Measurements from ENCODE around the gene ELN.

The ELN gene

GRCh38 chr7:74002474-74003017 lies 25.4 kb upstream of the ELN start:
- peak; percentile 94 for DNase-seq (ENCODE audit: low read depth)
- TF ChIP-seq MAX (IDR thresholded peaks at IDR 0.05; ENCODE audit: low read depth, low read length) (peak; percentile 83), POLR2A (IDR thresholded peaks at IDR 0.05; ENCODE audit: extremely low read depth, insufficient read length) (peak; percentile 44), MYC (IDR thresholded peaks at IDR 0.05; ENCODE audit: low read depth, low read length) (peak; percentile 84), CTCF (IDR thresholded peaks at IDR 0.05; ENCODE audit: low read depth, low read length) (no peak)
- peak overlapping the region; percentile 1 for H3K4me3 ChIP-seq (ENCODE audit: low read depth, low read length)

GRCh38 chr7:74003621-74004020 lies 24.4 kb upstream of the ELN start:
- H3K4me3 ChIP-seq (ENCODE audit: low read depth, low read length): no peak overlapping the region
- peak; percentile 38; the same call in 1 of the 2 replicates for TF ChIP-seq MAX (IDR thresholded peaks at IDR 0.05; ENCODE audit: low read depth, low read length)
- TF ChIP-seq MYC (IDR thresholded peaks at IDR 0.05; ENCODE audit: low read depth, low read length): no peak
- TF ChIP-seq CTCF (IDR thresholded peaks at IDR 0.05; ENCODE audit: low read depth, low read length): no peak
- DNase-seq (ENCODE audit: low read depth): peak; percentile 52

- DNase-seq (ENCODE audit: low read depth): no peak
- no peak overlapping the region for H3K4me3 ChIP-seq (ENCODE audit: low read depth, low read length)
- no peak for TF ChIP-seq MAX (IDR thresholded peaks at IDR 0.05; ENCODE audit: low read depth, low read length)
- no peak for TF ChIP-seq POLR2A (IDR thresholded peaks at IDR 0.05; ENCODE audit: extremely low read depth, insufficient read length)
- TF ChIP-seq CTCF (IDR thresholded peaks at IDR 0.05; ENCODE audit: low read depth, low read length): no peak
- no peak for TF ChIP-seq MYC (IDR thresholded peaks at IDR 0.05; ENCODE audit: low read depth, low read length)
Measured at GRCh38 chr7:74006032-74006431, 21.9 kb upstream of the ELN start.

- H3K4me3 ChIP-seq (ENCODE audit: low read depth, low read length): no peak overlapping the region
- TF ChIP-seq POLR2A (IDR thresholded peaks at IDR 0.05; ENCODE audit: extremely low read depth, insufficient read length) (no peak), MAX (IDR thresholded peaks at IDR 0.05; ENCODE audit: low read depth, low read length) (no peak), CTCF (IDR thresholded peaks at IDR 0.05; ENCODE audit: low read depth, low read length) (no peak), MYC (IDR thresholded peaks at IDR 0.05; ENCODE audit: low read depth, low read length) (no peak)
- DNase-seq (ENCODE audit: low read depth): peak; percentile 33
Measured at GRCh38 chr7:74006451-74007241, 21.3 kb upstream of the ELN start.

GRCh38 chr7:74007242-74007567 lies 20.8 kb upstream of the ELN start:
- no peak for DNase-seq (ENCODE audit: low read depth)
- H3K4me3 ChIP-seq (ENCODE audit: low read depth, low read length): no peak overlapping the region
- TF ChIP-seq MYC (IDR thresholded peaks at IDR 0.05; ENCODE audit: low read depth, low read length): no peak
- TF ChIP-seq POLR2A (IDR thresholded peaks at IDR 0.05; ENCODE audit: extremely low read depth, insufficient read length): no peak
- TF ChIP-seq MAX (IDR thresholded peaks at IDR 0.05; ENCODE audit: low read depth, low read length): no peak
- TF ChIP-seq CTCF (IDR thresholded peaks at IDR 0.05; ENCODE audit: low read depth, low read length): no peak
